Small intestine (tissue), 7 donors: ENCODE data around the gene CCNY. TPM values are rescaled to one million over a fixed set of nuclear protein-coding genes. Genes with fewer than 3 reads are reported as not detected.

Experiments
- DNase-seq, 2 donors: peaks; one replicate each; pipeline versions ENCODE4 v3.0.0 to v3.0.0-alpha.2; 2013
- FAIRE-seq: peaks from 2 replicates; lab custom pipeline; 2012; peaks lifted over from hg19 to GRCh38; lab: Jason Lieb, UNC
- H3K27ac ChIP-seq, 3 donors: one replicate each; pipeline ENCODE4 v1.5.1; 2013; ENCODE audit warnings: low read length in 2 of 3, mild to moderate bottlenecking in 2 of 3, control low read depth in 1 of 3, inconsistent platforms in 1 of 3, low read depth in 1 of 3, moderate library complexity in 1 of 3
- H3K27me3 ChIP-seq, 3 donors: one replicate each; pipeline ENCODE4 v1.6.1; 2013; ENCODE audit warnings: low read length in 3 of 3, inconsistent platforms in 1 of 3; ENCODE audit not compliant: control insufficient read depth in 3 of 3, insufficient read depth in 3 of 3
- H3K36me3 ChIP-seq, 3 donors: one replicate each; pipeline ENCODE4 v1.6.1; 2013; ENCODE audit warnings: low read length in 3 of 3, inconsistent platforms in 1 of 3, low read depth in 1 of 3, mild to moderate bottlenecking in 1 of 3, moderate library complexity in 1 of 3; ENCODE audit not compliant: control insufficient read depth in 3 of 3, insufficient read depth in 2 of 3
- H3K4me1 ChIP-seq, 3 donors: one replicate each; pipeline ENCODE4 v1.6.1; 2013; ENCODE audit warnings: low read length in 2 of 3, inconsistent platforms in 1 of 3, low read depth in 1 of 3, mild to moderate bottlenecking in 1 of 3, moderate library complexity in 1 of 3; ENCODE audit not compliant: control insufficient read depth in 3 of 3, insufficient read depth in 2 of 3
- H3K4me3 ChIP-seq, 3 donors: one replicate each; pipeline ENCODE4 v1.5.1; 2013; ENCODE audit warnings: low read length in 3 of 3, control low read depth in 1 of 3, inconsistent platforms in 1 of 3, low read depth in 1 of 3, mild to moderate bottlenecking in 1 of 3, moderate library complexity in 1 of 3
- H3K9me3 ChIP-seq, 2 donors: one replicate each; pipeline ENCODE4 v1.6.1; 2013; ENCODE audit warnings: low read depth in 1 of 2, low read length in 1 of 2; ENCODE audit not compliant: control insufficient read depth in 2 of 2, insufficient read depth in 1 of 2
- WGBS, 3 donors: extraction: QIAGEN DNeasy Blood & Tissue Kit; methylation state at CpG; one replicate each; pipeline ENCODE4 v1.1.7; 2013; 5-methylcytosine and 5-hydroxymethylcytosine counted together
- polyA plus RNA-seq, 4 donors: library from polyadenylated mRNA; stranded (reverse) in 3 of 4; unstranded in 1 of 4; fragments of 200-250 nt in 3 of 4; fragments of 120-200 nt in 1 of 4; gene quantifications; one replicate each; pipeline versions ENCODE4 v1.2.1 to v1.2.3, GENCODE V29; 2013
- donor health status: healthy with polysubstance abuse.
- donor health status: control.
- donor health status: control.
- donor health status: Bipolar disorder and iron deficiency.
- donor health status: healthy.

CCNY gene
- polyA plus RNA-seq, 4 donors, result 26.7 to 50.2 (median 32.3) TPM

DNA sequence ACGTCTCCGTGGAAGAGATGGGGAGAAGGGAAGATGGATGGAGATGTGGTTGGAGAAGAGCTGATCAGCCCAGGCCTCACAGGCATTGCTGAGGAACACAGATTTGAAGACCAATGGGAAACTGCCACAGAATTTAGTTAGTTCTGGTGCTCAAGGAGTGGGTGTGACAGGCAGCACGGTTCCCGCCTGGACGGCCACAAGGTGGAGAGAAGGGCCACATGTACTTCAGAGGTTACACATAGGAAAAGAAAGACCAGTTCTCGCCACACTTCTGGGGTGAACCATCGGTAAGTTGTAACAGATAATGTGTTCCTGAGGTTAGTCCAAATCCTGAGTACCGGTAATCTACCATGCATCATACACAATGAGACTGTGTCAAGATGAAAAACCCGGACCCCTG, 239.3 kb downstream of the CCNY start:
- 94 to 96% (median 94%) methylated on average over 9 of the region's 9 CpGs for whole genome bisulfite sequencing, 3 donors
- no peak for DNase-seq
- H3K4me3 ChIP-seq, result no peak overlapping the region
- peaks cover 0 to 5% of the 10 kb centered on the region in 2 donors for H3K9me3 ChIP-seq
- no peak overlapping the region for H3K27ac ChIP-seq
- no peak for FAIRE-seq
- no peaks in the 10 kb centered on the region for H3K27me3 ChIP-seq
- peaks cover 0 to 26% (median 2%) of the 10 kb centered on the region in 3 donors for H3K36me3 ChIP-seq
- no peaks in the 10 kb centered on the region for H3K4me1 ChIP-seq

DNA sequence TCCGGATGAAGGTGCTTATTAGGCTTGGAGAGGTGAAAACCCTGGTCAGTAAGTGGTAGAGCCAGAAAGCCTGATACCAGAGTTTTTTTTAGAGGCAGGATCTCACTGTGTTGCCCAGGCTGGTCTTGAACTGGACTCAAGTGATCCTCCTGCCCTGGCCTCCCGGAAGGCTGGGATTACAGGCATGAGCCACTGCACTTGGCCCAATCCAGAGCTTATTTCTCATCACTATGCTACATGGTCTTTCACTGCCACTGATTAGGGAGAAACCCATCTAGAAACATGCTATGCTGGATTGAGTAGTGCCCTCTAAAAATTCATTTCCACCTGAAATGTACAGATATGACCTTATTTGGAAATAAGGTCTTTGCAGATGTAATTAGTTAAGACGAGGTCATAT, 240.4 kb downstream of the CCNY start:
- no peaks in the 10 kb centered on the region for H3K4me1 ChIP-seq
- no peak for FAIRE-seq
- no peak overlapping the region for H3K27ac ChIP-seq
- H3K4me3 ChIP-seq, result no peak overlapping the region
- H3K27me3 ChIP-seq, result no peaks in the 10 kb centered on the region
- peaks cover 0 to 5% of the 10 kb centered on the region in 2 donors for H3K9me3 ChIP-seq
- peaks cover 0 to 26% (median 2%) of the 10 kb centered on the region in 3 donors for H3K36me3 ChIP-seq
- no peak for DNase-seq
- WGBS, 3 donors, result 90 to 94% (median 91%) methylated on average over 3 of the region's 3 CpGs

DNA sequence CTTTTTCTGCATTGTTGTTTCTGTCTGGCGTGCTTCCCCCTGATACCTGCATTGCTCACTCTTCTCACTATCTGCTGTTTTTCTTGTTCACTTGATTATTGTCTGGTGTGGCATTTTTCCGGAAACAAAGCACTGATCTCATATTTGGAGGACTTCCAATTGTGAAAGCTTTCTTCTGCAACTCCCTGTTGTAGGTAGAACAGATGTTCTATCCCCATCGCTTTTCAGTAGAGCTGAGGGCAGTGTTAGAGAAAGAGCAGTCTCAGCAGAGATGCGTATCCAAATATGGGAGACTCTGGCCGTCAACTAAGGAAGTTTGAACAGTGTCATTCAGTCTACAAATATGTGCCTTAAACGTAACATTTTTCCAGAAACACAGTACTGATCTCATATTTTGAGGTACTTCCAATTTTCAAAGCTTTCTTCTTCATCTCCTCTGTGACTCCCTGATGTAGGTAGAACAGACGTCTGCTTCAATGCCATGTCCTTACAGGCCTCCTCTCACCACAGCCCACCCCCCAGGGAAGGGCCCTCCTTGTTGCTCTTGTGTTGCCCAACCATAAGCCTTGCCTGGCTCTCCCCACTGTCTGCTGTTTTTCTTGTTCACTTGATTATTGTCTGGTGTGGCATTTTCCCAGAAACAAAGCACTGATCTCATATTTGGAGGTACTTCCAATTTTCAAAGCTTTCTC, 241.8 kb downstream of the CCNY start:
- no peaks in the 10 kb centered on the region for H3K27me3 ChIP-seq
- FAIRE-seq (no peak), DNase-seq (no peak)
- peaks cover 0 to 5% of the 10 kb centered on the region in 2 donors for H3K9me3 ChIP-seq
- no peak overlapping the region for H3K4me3 ChIP-seq
- WGBS, 3 donors, result 65 to 69% (median 67%) methylated on average over 7 of the region's 7 CpGs
- no peaks in the 10 kb centered on the region for H3K4me1 ChIP-seq
- no peak overlapping the region for H3K27ac ChIP-seq
- H3K36me3 ChIP-seq, result peaks cover 0 to 20% (median 0%) of the 10 kb centered on the region in 3 donors

DNA sequence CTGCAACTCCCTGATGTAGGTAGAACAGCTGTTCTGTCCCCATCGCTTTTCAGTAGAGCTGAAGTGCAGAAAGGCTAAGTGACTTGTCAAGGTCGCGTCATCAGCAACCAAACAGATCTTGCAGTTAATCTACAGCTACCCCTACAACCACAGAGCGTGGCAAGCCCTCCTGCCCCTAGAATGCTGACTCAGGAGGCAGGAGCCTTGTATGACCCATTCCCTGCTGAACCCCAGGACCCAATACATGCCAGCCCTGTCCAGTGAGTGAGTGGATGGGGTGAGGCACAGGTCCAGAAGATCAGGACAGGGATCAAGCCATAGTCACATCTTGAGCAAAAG, 242.3 kb downstream of the CCNY start:
- DNase-seq, result no peak
- Histone ChIP-seq H3K36me3 (peaks cover 0 to 15% (median 0%) of the 10 kb centered on the region in 3 donors), H3K27me3 (no peaks in the 10 kb centered on the region), H3K9me3 (peaks cover 0 to 5% of the 10 kb centered on the region in 2 donors), H3K4me1 (no peaks in the 10 kb centered on the region), H3K27ac (no peak overlapping the region), H3K4me3 (no peak overlapping the region)
- 89 to 94% (median 91%) methylated on average over 4 of the region's 4 CpGs for WGBS, 3 donors
- no peak for FAIRE-seq

DNA sequence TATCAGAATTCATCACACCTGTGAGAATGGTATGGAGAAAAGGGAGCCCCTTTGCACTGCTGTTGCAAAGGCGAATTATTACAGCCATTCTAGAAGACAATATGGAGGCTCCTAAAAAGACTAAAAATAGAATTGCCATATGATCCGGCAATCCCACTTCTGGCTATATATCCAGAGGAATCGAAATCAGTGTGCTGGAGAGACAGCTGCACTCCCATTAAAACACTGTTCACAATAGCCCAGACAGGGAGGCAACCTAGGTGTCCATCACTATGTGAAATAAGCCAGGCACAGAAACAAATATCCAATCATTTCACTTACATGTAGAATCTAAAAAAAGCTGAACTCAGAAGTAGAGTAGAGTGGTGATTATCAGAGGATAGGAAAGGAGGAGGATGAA, 242.8 kb downstream of the CCNY start:
- DNase-seq, result no peak
- Histone ChIP-seq H3K9me3 (peaks cover 0 to 5% of the 10 kb centered on the region in 2 donors), H3K36me3 (peaks cover 0 to 12% (median 0%) of the 10 kb centered on the region in 3 donors), H3K4me3 (no peak overlapping the region), H3K4me1 (no peaks in the 10 kb centered on the region), H3K27me3 (no peaks in the 10 kb centered on the region), H3K27ac (no peak overlapping the region)
- 84 to 91% (median 91%) methylated on average over 3 of the region's 3 CpGs for WGBS, 3 donors
- FAIRE-seq, result no peak

DNA sequence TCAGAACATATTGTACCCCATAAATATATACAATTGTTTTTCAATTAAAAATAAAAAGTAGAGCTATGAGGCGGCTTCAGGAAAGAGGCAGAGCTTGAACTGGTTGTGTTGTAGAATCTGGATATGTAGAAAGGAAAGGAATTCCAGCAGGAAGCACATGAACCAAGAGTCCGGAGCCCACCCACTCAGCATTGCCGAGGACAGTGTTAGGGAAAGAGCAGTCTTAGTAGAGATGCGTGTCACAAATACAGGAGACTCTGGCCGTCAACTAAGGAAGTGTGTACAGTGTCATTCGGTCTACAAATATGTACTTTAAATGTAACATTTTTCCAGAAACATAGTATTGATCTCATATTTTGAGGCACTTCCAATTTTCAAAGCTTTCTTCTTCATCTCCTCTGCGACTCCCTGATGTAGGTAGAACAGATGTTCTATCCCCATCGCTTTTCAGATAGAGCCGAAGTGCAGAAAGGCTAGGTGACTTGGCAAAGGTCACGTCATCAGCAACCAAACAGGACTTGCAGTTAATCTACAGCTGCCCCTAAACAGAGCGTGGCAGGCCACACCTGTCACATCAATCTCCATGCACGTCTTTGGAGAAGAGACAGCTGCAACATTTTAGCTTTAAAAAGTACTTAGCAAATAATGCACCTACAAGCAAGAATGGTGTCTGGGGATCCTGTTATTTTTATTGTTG, 243.6 kb downstream of the CCNY start:
- H3K4me3 ChIP-seq, result no peak overlapping the region
- H3K27ac ChIP-seq, result no peak overlapping the region
- no peak for FAIRE-seq
- H3K36me3 ChIP-seq, result peaks cover 0 to 6% (median 0%) of the 10 kb centered on the region in 3 donors
- no peak for DNase-seq
- H3K27me3 ChIP-seq, result no peaks in the 10 kb centered on the region
- no peaks in the 10 kb centered on the region for H3K4me1 ChIP-seq
- peaks cover 0 to 5% of the 10 kb centered on the region in 2 donors for H3K9me3 ChIP-seq
- WGBS, 3 donors, result 49 to 71% (median 52%) methylated on average over 12 of the region's 12 CpGs

DNA sequence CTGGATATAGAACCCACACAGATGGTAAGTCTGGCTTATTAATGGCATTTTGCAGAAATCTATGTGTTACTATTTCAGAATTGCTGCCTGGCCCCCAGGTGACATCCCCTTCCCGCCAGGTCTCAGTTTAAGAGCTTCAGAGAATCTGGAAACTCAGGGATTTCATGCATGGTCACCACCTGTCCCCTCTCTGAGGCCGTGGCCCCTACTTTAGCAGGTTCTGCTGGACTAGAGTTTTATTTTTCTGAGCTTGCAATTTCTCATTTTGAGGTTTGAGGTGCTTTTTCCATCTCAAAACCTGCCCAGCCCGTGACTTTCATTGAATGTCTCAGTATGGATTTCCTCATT, 244.1 kb downstream of the CCNY start:
- no peak overlapping the region for H3K4me3 ChIP-seq
- H3K27me3 ChIP-seq, result no peaks in the 10 kb centered on the region
- FAIRE-seq, result no peak
- peaks cover 0 to 3% (median 0%) of the 10 kb centered on the region in 3 donors for H3K36me3 ChIP-seq
- 73 to 84% (median 74%) methylated on average over 3 of the region's 3 CpGs for WGBS, 3 donors
- DNase-seq, result no peak
- H3K27ac ChIP-seq, result no peak overlapping the region
- H3K9me3 ChIP-seq, result peaks cover 0 to 5% of the 10 kb centered on the region in 2 donors
- H3K4me1 ChIP-seq, result no peaks in the 10 kb centered on the region

DNA sequence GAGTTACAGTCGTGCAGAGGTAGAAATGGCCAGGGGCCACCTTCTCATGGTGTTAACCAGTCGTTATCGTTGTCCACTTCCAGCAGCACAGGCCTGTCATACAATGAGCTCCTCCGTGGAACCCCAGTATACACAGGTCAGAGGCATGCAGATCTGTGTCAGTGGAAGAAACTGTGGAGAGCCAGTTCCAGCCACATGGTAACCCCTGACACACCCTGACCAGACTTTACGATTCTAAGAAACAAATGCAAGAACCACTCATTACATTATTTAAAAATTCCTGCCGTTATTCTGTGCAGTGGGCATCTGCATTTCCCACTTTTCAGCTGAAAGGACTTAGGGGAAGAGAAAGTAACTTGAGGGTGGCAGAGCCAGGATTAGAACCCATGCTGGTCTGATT, 245.3 kb downstream of the CCNY start:
- Histone ChIP-seq H3K36me3 (no peaks in the 10 kb centered on the region), H3K4me3 (no peak overlapping the region), H3K9me3 (peaks cover 0 to 5% of the 10 kb centered on the region in 2 donors), H3K27me3 (no peaks in the 10 kb centered on the region), H3K4me1 (peaks cover 0 to 4% (median 0%) of the 10 kb centered on the region in 3 donors), H3K27ac (no peak overlapping the region)
- no peak for FAIRE-seq
- WGBS, 3 donors, result 89 to 93% (median 90%) methylated on average over 6 of the region's 6 CpGs
- no peak for DNase-seq
